ENCODE measurements around the gene OGFOD3. TPM values are rescaled to one million over a fixed set of nuclear protein-coding genes. Genes with fewer than 3 reads are reported as not detected.

OGFOD3 gene
- total and polyA plus RNA-seq, 5 experiments from 2014 or later, result 25.6 to 35.2 (median 32.4) TPM

DNA sequence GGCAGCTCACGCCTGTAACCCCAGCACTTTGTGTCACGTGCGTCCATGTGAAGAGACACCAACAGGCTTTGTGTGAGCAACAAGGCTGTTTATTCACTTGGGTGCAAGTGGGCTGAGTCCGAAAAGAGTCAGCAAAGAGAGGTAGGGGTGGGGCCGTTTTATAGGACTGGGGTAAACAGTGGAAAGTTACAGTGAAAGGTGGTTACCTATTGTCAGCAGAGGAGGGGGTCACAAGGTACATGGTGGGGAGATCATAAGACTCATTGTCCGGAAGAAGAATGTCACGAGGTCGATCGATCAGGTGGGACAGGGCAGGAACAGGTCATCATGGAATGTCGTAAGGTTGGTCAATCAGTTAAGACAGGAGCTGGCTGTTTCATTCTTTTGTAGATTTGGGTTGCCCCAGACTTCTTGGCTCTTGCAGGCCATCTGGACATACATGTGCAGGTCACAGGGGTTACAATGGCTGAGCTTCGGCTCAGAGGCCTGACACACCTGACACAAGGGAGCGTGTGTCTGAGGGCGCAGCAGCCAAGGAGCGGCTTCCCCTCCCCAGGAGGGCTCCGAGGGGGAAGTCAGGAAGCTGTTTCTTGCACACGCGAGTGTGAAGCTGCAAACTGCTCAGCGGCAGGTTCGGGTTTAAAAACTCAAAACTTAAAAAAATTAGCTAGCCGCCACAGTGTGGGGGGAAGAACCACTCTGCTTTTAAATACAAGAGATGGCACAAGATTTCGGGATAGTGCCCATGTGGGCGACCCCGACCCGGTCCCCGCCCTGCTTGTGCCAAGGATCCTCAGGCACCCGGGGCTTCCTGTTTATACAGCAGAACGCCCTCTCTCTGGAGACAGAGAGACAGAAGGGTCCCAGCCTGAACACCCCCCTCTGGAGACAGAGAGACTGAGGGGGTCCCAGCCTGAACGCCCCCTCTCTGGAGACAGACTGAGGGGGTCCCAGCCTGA, 71.8 kb downstream of the OGFOD3 start:
- Mint-ChIP-seq H3K27me3 (peaks cover 0 to 12% (median 7%) of the 10 kb centered on the region in 5 donors), H3K4me3 (peak overlapping the region in 3 of 10 donors; percentile 26 to 52 (median 48)), H3K36me3 (no peaks in the 10 kb centered on the region), H3K27ac (peak overlapping the region in 1 of 10 donors; percentile 29), H3K4me1 (peaks cover 6 to 9% (median 8%) of the 10 kb centered on the region in 4 donors), H3K9me3 (no peaks in the 10 kb centered on the region)
- DNase-seq (no peak), ATAC-seq (peak; percentile 30 to 40)
- POLR2A ChIA-PET, result no interaction called here

DNA sequence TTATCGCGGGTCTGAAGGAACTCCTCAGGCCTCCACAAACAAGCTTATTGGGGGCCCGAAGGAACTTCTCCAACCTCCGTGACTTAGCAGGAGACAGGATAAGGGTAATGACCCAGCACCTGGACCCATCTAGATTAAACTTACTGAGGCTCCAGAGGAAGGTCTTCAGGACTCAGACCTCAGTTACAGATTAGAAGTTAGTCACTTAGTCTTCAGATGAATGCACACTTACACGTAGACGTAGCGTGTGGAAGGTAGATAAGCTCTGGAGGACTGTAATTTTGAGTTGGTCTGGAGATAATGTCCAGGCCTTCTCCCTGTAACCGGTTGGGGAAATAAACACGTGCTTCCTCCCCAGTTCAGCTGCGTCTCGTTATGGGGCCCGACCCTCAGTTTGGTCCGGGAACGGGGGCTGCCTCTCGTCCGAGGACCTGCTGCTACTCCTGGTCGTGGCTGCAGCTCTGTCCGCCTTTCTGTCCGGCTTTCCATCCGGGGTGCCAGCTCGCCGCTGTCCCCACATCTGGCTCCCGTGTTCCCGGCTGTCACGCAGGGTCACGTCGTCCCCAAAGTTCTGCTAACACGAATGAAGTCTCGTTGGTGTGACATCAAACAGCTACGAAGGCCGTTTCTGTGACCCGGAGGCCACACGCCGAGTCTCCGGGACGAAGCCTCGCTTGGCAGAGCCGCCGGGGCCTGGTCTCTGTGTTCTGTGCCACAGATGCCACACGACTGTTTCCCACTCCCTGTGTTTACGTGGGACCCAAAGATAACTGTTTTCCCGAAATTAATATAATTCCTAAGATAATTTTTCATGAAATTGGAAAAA, 73.0 kb downstream of the OGFOD3 start:
- Mint-ChIP-seq H3K36me3 (no peaks in the 10 kb centered on the region), H3K27ac (no peak overlapping the region), H3K27me3 (peaks cover 0 to 10% (median 7%) of the 10 kb centered on the region in 5 donors), H3K4me3 (no peak overlapping the region), H3K9me3 (peaks cover 0 to 3% (median 0%) of the 10 kb centered on the region in 9 donors), H3K4me1 (peaks cover 6 to 11% (median 8%) of the 10 kb centered on the region in 4 donors)
- ATAC-seq (no peak), DNase-seq (no peak)
- POLR2A ChIA-PET, result no interaction called here

DNA sequence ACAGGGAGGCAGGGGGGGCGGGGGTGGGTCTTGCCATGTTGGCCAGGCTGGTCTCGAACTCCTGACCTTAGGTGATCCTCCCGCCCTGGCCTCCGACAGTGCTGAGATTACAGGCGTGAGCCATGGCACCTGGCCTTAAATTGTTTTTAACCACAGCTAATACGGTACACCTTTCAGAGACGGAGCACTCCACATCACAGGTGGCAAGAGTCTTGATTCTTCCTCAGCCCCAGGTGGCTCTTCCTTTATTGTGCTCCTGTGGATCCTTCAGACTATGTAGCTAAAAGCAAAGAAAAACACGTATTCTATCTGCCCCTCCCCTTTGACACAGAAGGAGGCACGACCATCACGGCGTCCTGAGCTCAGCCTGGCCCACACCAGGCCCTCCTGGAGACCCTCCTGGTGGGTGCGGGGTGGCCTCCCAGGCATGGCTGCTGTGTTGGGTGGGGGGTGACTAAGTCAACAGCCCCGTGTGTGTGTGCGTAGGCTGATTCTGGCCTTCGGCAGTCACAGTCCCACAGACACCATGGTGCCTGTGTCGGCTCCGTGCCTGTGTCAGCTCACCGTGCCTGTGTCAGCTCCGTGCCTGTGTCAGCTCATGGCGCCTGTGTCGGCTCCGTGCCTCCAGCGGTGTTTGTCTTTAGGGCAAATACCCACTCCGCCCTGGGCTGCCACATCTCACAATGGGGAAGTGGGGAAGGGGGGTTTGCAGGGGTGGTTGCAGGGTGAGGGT, 74.0 kb downstream of the OGFOD3 start:
- ATAC-seq, result no peak
- DNase-seq, result no peak
- peaks cover 0 to 9% (median 4%) of the 10 kb centered on the region in 5 donors for H3K27me3 Mint-ChIP-seq
- POLR2A ChIA-PET, result no interaction called here
- no peaks in the 10 kb centered on the region for H3K36me3 Mint-ChIP-seq
- peaks cover 0 to 3% (median 0%) of the 10 kb centered on the region in 9 donors for H3K9me3 Mint-ChIP-seq
- H3K4me3 Mint-ChIP-seq, result no peak overlapping the region
- H3K27ac Mint-ChIP-seq, result no peak overlapping the region
- H3K4me1 Mint-ChIP-seq, result peaks cover 6 to 11% (median 8%) of the 10 kb centered on the region in 4 donors

DNA sequence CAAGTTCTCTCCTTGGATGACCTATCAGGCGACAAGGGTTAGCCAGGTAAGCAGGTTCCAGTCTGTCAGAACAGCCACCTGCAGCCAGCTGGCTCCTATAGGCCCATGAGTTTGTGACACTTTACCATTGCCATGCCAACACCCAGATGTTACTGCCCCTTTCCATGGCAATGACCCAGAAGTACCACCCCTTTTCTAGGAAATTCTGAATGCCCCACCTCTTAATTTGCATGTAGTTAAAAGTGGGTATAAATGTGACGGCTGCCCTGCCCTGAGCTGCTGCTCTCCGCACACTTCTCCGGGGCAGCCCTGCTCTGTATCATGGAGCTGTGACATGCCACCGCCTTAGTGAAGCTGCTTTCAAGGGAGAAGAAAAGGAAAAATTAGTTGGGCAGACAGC, 74.8 kb downstream of the OGFOD3 start:
- POLR2A ChIA-PET, result no interaction called here
- peaks cover 0 to 3% (median 0%) of the 10 kb centered on the region in 9 donors for H3K9me3 Mint-ChIP-seq
- DNase-seq, result no peak
- no peak for ATAC-seq
- no peaks in the 10 kb centered on the region for H3K36me3 Mint-ChIP-seq
- no peak overlapping the region for H3K4me3 Mint-ChIP-seq
- no peak overlapping the region for H3K27ac Mint-ChIP-seq
- H3K27me3 Mint-ChIP-seq, result peaks cover 0 to 6% (median 4%) of the 10 kb centered on the region in 5 donors
- peaks cover 6 to 16% (median 7%) of the 10 kb centered on the region in 4 donors for H3K4me1 Mint-ChIP-seq

DNA sequence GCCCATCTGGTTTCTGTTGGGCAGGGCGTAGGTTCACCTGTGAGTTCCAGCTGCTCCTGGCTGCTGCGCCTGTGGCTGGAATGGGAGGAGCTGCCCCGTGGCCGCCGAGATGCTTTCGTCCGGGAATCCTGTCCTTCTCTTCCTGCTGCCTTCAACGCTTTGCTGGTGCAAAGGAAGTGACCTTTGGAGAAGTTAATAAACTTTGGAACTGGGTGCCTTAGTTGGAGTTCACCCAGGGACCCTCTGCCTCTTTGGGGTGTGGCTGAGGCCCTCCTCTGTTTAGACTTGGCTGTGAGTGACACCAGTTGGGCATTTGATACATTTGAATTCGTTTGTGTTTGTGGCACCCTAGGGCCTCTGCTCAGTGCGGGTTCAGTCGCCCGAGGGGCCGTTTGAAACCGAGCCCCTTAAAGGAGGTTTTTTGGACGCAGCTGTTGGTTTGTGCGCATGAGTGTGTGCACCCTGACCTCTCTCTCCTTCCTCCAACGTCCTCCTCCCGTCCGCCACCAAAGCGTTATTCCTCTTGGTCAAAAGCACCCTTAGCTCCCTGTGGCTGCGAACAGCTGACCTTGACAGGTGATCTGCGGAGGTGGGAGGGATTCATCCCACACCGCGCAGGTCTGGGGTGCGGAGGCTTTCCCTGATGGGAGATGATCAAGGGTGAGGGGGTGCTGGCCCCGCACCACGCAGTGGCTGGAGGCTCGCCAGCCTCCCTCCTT, 75.9 kb downstream of the OGFOD3 start:
- H3K4me1 Mint-ChIP-seq, result peaks cover 6 to 17% (median 7%) of the 10 kb centered on the region in 4 donors
- H3K9me3 Mint-ChIP-seq, result peaks cover 0 to 3% (median 0%) of the 10 kb centered on the region in 9 donors
- ATAC-seq, result no peak
- H3K27ac Mint-ChIP-seq, result no peak overlapping the region
- POLR2A ChIA-PET, result no interaction called here
- no peak for DNase-seq
- H3K36me3 Mint-ChIP-seq, result no peaks in the 10 kb centered on the region
- H3K27me3 Mint-ChIP-seq, result peaks cover 0 to 6% (median 4%) of the 10 kb centered on the region in 5 donors
- no peak overlapping the region for H3K4me3 Mint-ChIP-seq

DNA sequence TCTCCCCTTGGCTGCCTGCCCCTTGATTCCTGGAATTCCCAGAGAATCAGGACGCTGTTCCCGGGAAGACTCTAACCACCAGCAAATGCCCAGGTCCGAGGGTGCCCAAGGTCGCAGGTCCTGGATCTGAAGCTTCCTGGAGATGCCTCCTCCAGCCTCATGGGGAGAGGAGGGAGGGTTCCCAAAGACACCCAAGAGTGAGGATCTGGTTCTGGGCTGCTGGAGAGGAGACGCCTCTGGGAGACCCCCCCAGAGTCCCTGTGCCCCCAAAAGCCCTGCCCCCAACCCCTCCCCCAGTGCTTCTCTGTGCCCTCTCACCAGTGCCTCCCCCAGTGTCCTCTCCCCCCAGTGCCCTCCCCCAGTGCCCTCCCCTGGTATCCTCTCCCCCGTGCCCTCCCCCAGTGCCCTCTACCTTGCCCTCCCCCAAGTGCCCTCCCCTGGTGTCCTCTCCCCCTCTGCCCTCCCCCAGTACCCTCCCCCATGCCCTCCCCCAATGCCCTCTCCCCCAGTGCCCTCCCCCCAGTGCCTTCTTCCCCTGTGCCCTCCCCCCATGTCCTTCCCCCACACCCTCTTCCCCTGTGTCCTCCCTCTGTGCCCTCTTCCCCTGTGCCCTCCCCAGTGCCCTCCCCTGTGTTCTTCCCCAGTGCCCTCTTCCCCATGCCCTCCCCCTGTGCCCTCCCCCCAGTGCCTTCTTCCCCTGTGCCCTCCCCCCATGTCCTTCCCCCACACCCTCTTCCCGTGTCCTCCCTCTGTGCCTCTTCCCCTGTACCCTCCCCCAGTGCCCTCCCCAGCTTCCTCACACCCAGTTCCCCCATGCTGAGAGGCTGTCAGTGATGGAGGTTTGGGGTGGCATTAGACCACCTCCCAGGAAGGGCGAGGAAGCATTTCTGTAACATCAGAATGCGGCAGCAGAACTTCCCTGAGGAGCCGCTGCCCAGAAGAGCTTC, 78.5 kb downstream of the OGFOD3 start:
- POLR2A ChIA-PET, result no interaction called here
- ATAC-seq (no peak), DNase-seq (no peak)
- Mint-ChIP-seq H3K36me3 (no peaks in the 10 kb centered on the region), H3K27ac (no peak overlapping the region), H3K27me3 (peaks cover 0 to 2% (median 1%) of the 10 kb centered on the region in 5 donors), H3K4me3 (no peak overlapping the region), H3K9me3 (peaks cover 0 to 3% (median 0%) of the 10 kb centered on the region in 9 donors), H3K4me1 (peaks cover 4 to 21% (median 8%) of the 10 kb centered on the region in 4 donors)

Other genes with a start within 250 kb of the OGFOD3 start
- 10 to 100 TPM; 72.9 to 80.0 TPM for gene CCDC57, start 205.7 kb downstream of the OGFOD3 start, total RNA-seq
- 10 to 100 TPM; 39.6 to 53.5 (median 42.4) TPM for gene CCDC57, start 205.7 kb downstream of the OGFOD3 start, polyA plus RNA-seq
- 10 to 100 TPM; 10.1 to 11.6 TPM for gene SLC16A3, start 189.5 kb downstream of the OGFOD3 start, total RNA-seq
- 1 to 10 TPM in 2 of 3 donors, under 1 TPM in 1; 0.91 to 1.5 (median 1.0) TPM for gene SLC16A3, start 189.5 kb downstream of the OGFOD3 start, polyA plus RNA-seq
- 100 to 1,000 TPM; 184 to 201 TPM for gene CSNK1D, start 144.9 kb downstream of the OGFOD3 start, total RNA-seq
- 10 to 100 TPM; 47.6 to 72.1 (median 48.6) TPM for gene CSNK1D, start 144.9 kb downstream of the OGFOD3 start, polyA plus RNA-seq
- 10 to 100 TPM; 66.9 to 67.8 TPM for gene CD7, start 101.0 kb downstream of the OGFOD3 start, total RNA-seq
- 100 to 1,000 TPM; 166 to 233 (median 205) TPM for gene CD7, start 101.0 kb downstream of the OGFOD3 start, polyA plus RNA-seq
- under 1 TPM in 1 of 2 experiments, not detected in 1; 0.18 TPM for gene SECTM1, start 84.8 kb downstream of the OGFOD3 start, total RNA-seq
- gene SECTM1, start 84.8 kb downstream of the OGFOD3 start, polyA plus RNA-seq, result 1 to 10 TPM in 1 of 3 donors, not detected in 2; 1.2 TPM
- gene TEX19, start 59.3 kb downstream of the OGFOD3 start, total RNA-seq, result not detected
- gene TEX19, start 59.3 kb downstream of the OGFOD3 start, polyA plus RNA-seq, result not detected
- gene UTS2R, start 46.8 kb downstream of the OGFOD3 start, total RNA-seq, result not detected
- not detected for gene UTS2R, start 46.8 kb downstream of the OGFOD3 start, polyA plus RNA-seq
- 100 to 1,000 TPM; 112 to 122 TPM for gene HEXD, start 239 bp downstream of the OGFOD3 start, total RNA-seq
- gene HEXD, start 239 bp downstream of the OGFOD3 start, polyA plus RNA-seq, result 10 to 100 TPM; 12.1 to 18.8 (median 12.2) TPM
- gene CYBC1, start 32.2 kb upstream of the OGFOD3 start, total RNA-seq, result 100 to 1,000 TPM; 207 to 213 TPM
- 100 to 1,000 TPM; 133 to 149 (median 147) TPM for gene CYBC1, start 32.2 kb upstream of the OGFOD3 start, polyA plus RNA-seq
- 10 to 100 TPM; 70.1 to 83.9 TPM for gene NARF, start 40.2 kb upstream of the OGFOD3 start, total RNA-seq
- 100 to 1,000 TPM in 2 of 3 donors, 10 to 100 TPM in 1; 93.6 to 127 (median 110) TPM for gene NARF, start 40.2 kb upstream of the OGFOD3 start, polyA plus RNA-seq
- gene FOXK2, start 101.1 kb upstream of the OGFOD3 start, total RNA-seq, result 10 to 100 TPM; 54.6 to 58.4 TPM
- gene FOXK2, start 101.1 kb upstream of the OGFOD3 start, polyA plus RNA-seq, result 1 to 10 TPM; 3.2 to 5.7 (median 4.3) TPM
- 10 to 100 TPM; 68.6 to 75.0 TPM for gene WDR45B, start 229.9 kb upstream of the OGFOD3 start, total RNA-seq
- 10 to 100 TPM; 22.5 to 32.6 (median 27.9) TPM for gene WDR45B, start 229.9 kb upstream of the OGFOD3 start, polyA plus RNA-seq